Ectodermal cell (in vitro differentiated cells): Measurements from ENCODE around the gene FGF11. TPM values are rescaled to one million over a fixed set of nuclear protein-coding genes. Genes with fewer than 3 reads are reported as not detected.

ENCODE experiments used
- H3K27ac ChIP-seq: 2 replicates; pipeline ENCODE4 v1.7.0; 2013; ENCODE audit warnings: mild to moderate bottlenecking, low read depth, low read length; ENCODE audit not compliant: insufficient read depth, poor library complexity, severe bottlenecking
- H3K27me3 ChIP-seq: 2 replicates; pipeline ENCODE4 v1.7.0; 2013; ENCODE audit warnings: mild to moderate bottlenecking, low read length; ENCODE audit not compliant: insufficient read depth, control insufficient read depth, poor library complexity, severe bottlenecking
- H3K36me3 ChIP-seq: one replicate; pipeline ENCODE4 v1.7.0; 2013; ENCODE audit warnings: low read length; ENCODE audit not compliant: control insufficient read depth, insufficient read depth
- H3K4me1 ChIP-seq: one replicate; pipeline ENCODE4 v1.7.0; 2013; ENCODE audit warnings: low read length; ENCODE audit not compliant: control insufficient read depth, insufficient read depth
- H3K4me3 ChIP-seq: 2 replicates; pipeline ENCODE4 v1.7.0; 2013; ENCODE audit warnings: low read depth, low read length, control low read depth; ENCODE audit not compliant: insufficient read depth
- H3K9me3 ChIP-seq: 2 replicates; pipeline ENCODE4 v1.7.0; 2013; ENCODE audit warnings: mild to moderate bottlenecking, low read length, moderate library complexity; ENCODE audit not compliant: control insufficient read depth
- WGBS, 2 experiments: methylation state at CpG; one replicate each; pipeline ENCODE4 v1.1.7; 2013; ENCODE audit warnings: missing lambda C conversion rate in 2 of 2; 5-methylcytosine and 5-hydroxymethylcytosine counted together
- polyA plus RNA-seq, 4 experiments: library from polyadenylated mRNA; stranded (reverse); fragments of 50-300 nt; gene quantifications; one replicate each; pipeline ENCODE4 v1.2.3, GENCODE V29; 2013

Gene FGF11
- 8.4 TPM for polyA plus RNA-seq (2013, experiment 1 of 4)
- 7.4 TPM for polyA plus RNA-seq (2013, experiment 2 of 4)
- polyA plus RNA-seq (2013, experiment 3 of 4), result 8.1 TPM
- 10.0 TPM for polyA plus RNA-seq (2013, experiment 4 of 4)

- 1 to 2% methylated on average over 50 of the region's 50 CpGs for WGBS, 2 experiments
- H3K27me3 ChIP-seq, result peaks cover 69% of the 10 kb centered on the region
- H3K4me3 ChIP-seq, result peak within 1 kb of the TSS; percentile 74
- H3K9me3 ChIP-seq, result no peaks in the 10 kb centered on the region
- no peaks in the 10 kb centered on the region for H3K36me3 ChIP-seq
- H3K27ac ChIP-seq, result peak within 1 kb of the TSS; percentile 79
- H3K4me1 ChIP-seq, result peaks cover 27% of the 10 kb centered on the region
Measured at GRCh38 chr17:7439462-7440112, at the start of gene FGF11. Gene FGF11, plus strand, starts transcription at chr17:7439512. Its CDS starts 109 bp downstream, at chr17:7439621.

- H3K27me3 ChIP-seq, result no peaks in the 10 kb centered on the region
- no peak overlapping the region for H3K4me3 ChIP-seq
- 77 to 80% methylated on average over 18 to 19 of the region's 19 CpGs for WGBS, 2 experiments
- H3K27ac ChIP-seq, result no peak overlapping the region
- peaks cover 6% of the 10 kb centered on the region for H3K36me3 ChIP-seq
- H3K4me1 ChIP-seq, result no peaks in the 10 kb centered on the region
- no peaks in the 10 kb centered on the region for H3K9me3 ChIP-seq
Measured at GRCh38 chr17:7389924-7390910, 49.1 kb upstream of the FGF11 start.

GRCh38 chr17:7391307-7391706 lies 48.0 kb upstream of the FGF11 start:
- Histone ChIP-seq H3K36me3 (peaks cover 6% of the 10 kb centered on the region), H3K4me1 (no peaks in the 10 kb centered on the region), H3K4me3 (no peak overlapping the region), H3K27me3 (no peaks in the 10 kb centered on the region), H3K27ac (no peak overlapping the region), H3K9me3 (no peaks in the 10 kb centered on the region)
- 88 to 90% methylated on average over 2 of the region's 2 CpGs for WGBS, 2 experiments

GRCh38 chr17:7392696-7393612 lies 46.4 kb upstream of the FGF11 start:
- Histone ChIP-seq H3K27ac (no peak overlapping the region), H3K27me3 (no peaks in the 10 kb centered on the region), H3K9me3 (no peaks in the 10 kb centered on the region), H3K4me1 (no peaks in the 10 kb centered on the region), H3K36me3 (peaks cover 6% of the 10 kb centered on the region), H3K4me3 (peak overlapping the region; percentile 85)
- 85 to 92% methylated on average over 41 to 42 of the region's 42 CpGs for WGBS, 2 experiments

GRCh38 chr17:7393613-7394451 lies 45.5 kb upstream of the FGF11 start:
- Histone ChIP-seq H3K4me3 (peak overlapping the region; percentile 85), H3K4me1 (no peaks in the 10 kb centered on the region), H3K9me3 (no peaks in the 10 kb centered on the region), H3K36me3 (peaks cover 6% of the 10 kb centered on the region), H3K27me3 (no peaks in the 10 kb centered on the region), H3K27ac (peak overlapping the region; percentile 72)
- WGBS, 2 experiments, result 17 to 19% methylated on average over 48 of the region's 48 CpGs

- H3K9me3 ChIP-seq, result no peaks in the 10 kb centered on the region
- peak within 1 kb of the TSS; percentile 85 for H3K4me3 ChIP-seq
- no peaks in the 10 kb centered on the region for H3K4me1 ChIP-seq
- peaks cover 6% of the 10 kb centered on the region for H3K36me3 ChIP-seq
- WGBS, 2 experiments, result 0 to 1% methylated on average over 71 of the region's 71 CpGs
- H3K27me3 ChIP-seq, result no peaks in the 10 kb centered on the region
- H3K27ac ChIP-seq, result peak within 1 kb of the TSS; percentile 72
Measured at GRCh38 chr17:7394452-7395191, 44.7 kb upstream of the FGF11 start, which contains the start of gene PLSCR3. Gene PLSCR3, minus strand, starts transcription at chr17:7394525. Its CDS starts 415 bp downstream, at chr17:7394110.

DNA sequence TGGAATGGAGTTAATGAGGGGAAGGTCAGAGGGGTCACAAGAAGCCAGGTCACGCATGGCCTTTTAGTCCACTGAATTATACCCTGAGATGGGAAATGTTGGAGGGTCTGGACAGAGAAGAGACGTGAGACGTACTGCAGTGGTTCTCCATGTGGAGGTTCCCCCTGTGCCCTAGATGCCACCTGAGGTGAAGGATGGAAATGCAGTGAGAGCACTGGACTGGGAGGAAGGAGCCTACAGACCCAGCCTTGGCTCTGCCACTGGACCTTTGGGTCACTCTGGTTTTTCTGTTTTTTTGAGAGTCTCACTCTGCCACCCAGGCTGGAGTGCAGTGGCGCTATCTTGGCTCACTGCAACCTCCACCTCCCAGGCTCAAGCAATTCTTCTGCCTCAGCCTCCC lies 43.2 kb upstream of the FGF11 start:
- Histone ChIP-seq H3K9me3 (no peaks in the 10 kb centered on the region), H3K36me3 (peaks cover 6% of the 10 kb centered on the region), H3K4me3 (no peak overlapping the region), H3K27ac (no peak overlapping the region), H3K4me1 (no peaks in the 10 kb centered on the region), H3K27me3 (no peaks in the 10 kb centered on the region)
- WGBS, 2 experiments, result 90 to 92% methylated on average over 4 of the region's 4 CpGs

DNA sequence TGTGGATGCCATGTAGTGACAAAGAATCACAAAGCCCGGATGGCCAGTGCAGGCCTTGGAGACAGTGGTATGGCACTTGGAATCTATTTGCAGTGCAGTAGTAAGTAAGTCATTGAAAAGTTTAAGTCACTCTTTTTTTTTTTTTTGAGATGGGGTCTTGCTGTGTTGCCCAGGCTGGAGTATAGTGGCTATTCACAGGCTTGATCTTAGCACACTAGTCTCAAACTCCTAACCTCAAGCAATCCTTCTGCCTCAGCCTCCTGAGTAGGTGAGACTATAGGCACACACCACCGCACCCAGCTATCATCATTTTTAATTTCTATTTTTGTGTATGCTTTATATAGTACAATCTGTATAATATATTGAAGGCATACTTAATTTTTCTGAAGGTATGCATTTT lies 40.7 kb upstream of the FGF11 start:
- Histone ChIP-seq H3K4me3 (no peak overlapping the region), H3K4me1 (peaks cover 8% of the 10 kb centered on the region), H3K27ac (no peak overlapping the region), H3K9me3 (no peaks in the 10 kb centered on the region), H3K36me3 (no peaks in the 10 kb centered on the region), H3K27me3 (no peaks in the 10 kb centered on the region)
- WGBS, 2 experiments, result 93 to 96% methylated on average over 1 of the region's 2 CpGs
